Type B pancreatic cell (in vitro differentiated cells): ENCODE results near the gene CGNL1. TPM values are rescaled to one million over a fixed set of nuclear protein-coding genes. Genes with fewer than 3 reads are reported as not detected.

ENCODE experiments used
- DNase-seq: peaks from one replicate; pipeline ENCODE4 v3.0.0; 2021; ENCODE audit warnings: mixed read lengths; ENCODE audit not compliant: unreplicated experiment; ENCODE audit errors: extremely low spot score
- H3K27ac Mint-ChIP-seq: 2 replicates; pipeline ENCODE4 v1.8.0; 2021; ENCODE audit warnings: mild to moderate bottlenecking, mixed read lengths
- H3K27me3 Mint-ChIP-seq: 2 replicates; pipeline ENCODE4 v1.8.0; 2021; ENCODE audit warnings: mixed read lengths
- H3K36me3 Mint-ChIP-seq: 2 replicates; pipeline ENCODE4 v1.8.0; 2021; ENCODE audit warnings: mixed read lengths
- H3K4me1 Mint-ChIP-seq: one replicate; pipeline ENCODE4 v1.8.0; 2021; ENCODE audit warnings: mixed read lengths; ENCODE audit not compliant: unreplicated experiment
- H3K4me3 Mint-ChIP-seq: 2 replicates; pipeline ENCODE4 v1.8.0; 2021; ENCODE audit warnings: mild to moderate bottlenecking, mixed read lengths
- H3K9me3 Mint-ChIP-seq: 2 replicates; pipeline ENCODE4 v1.8.0; 2021; ENCODE audit warnings: mixed read lengths
- total RNA-seq: library from RNA; stranded (reverse); gene quantifications from 2 replicates; pipeline ENCODE4 v1.2.1, GENCODE V29; 2021; ENCODE audit warnings: low replicate concordance
- TF ChIP-seq, protein P1 (sequence below): fragments of 200-600 bp; sonication (generic); conservative IDR thresholded peaks from 2 replicates; pipeline ENCODE4 v1.5.0; 2021; ENCODE audit warnings: antibody characterized with exemption, mild to moderate bottlenecking

Gene CGNL1
- total RNA-seq, 1 donor from 2014 or later = 11.8 TPM

DNA sequence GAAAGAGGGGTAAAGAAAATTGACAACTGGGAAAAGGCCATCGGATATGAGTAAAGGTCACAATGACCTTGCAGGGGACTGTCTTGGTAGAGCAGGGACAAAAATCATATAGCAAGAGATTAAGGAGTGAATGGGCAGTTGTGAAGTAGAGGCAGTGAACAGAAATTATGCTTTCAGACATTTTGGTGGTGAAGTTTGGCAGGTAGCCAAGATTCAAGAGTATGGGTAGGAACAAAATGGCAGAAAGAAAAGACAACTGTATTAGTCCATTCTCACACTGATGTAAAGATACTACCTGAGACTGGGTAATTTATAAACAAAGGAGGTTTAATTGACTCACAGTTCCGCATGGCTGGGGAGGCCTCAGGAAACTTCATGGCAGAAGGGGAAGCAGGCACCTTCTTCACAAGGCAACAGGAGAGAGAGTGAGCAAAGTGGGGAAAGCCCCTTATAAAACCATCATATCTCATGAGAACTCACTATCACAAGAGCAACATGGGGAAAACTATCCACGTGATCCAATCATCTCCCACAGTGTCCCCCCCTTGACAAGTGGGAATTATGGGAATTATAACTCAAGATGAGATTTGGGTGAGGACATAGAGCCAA, 84.0 kb downstream of the CGNL1 start:
- TF ChIP-seq, protein P1, sequence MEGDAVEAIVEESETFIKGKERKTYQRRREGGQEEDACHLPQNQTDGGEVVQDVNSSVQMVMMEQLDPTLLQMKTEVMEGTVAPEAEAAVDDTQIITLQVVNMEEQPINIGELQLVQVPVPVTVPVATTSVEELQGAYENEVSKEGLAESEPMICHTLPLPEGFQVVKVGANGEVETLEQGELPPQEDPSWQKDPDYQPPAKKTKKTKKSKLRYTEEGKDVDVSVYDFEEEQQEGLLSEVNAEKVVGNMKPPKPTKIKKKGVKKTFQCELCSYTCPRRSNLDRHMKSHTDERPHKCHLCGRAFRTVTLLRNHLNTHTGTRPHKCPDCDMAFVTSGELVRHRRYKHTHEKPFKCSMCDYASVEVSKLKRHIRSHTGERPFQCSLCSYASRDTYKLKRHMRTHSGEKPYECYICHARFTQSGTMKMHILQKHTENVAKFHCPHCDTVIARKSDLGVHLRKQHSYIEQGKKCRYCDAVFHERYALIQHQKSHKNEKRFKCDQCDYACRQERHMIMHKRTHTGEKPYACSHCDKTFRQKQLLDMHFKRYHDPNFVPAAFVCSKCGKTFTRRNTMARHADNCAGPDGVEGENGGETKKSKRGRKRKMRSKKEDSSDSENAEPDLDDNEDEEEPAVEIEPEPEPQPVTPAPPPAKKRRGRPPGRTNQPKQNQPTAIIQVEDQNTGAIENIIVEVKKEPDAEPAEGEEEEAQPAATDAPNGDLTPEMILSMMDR = no peak
- H3K4me3 Mint-ChIP-seq = no peak overlapping the region
- H3K36me3 Mint-ChIP-seq = peaks cover 5% of the 10 kb centered on the region
- H3K9me3 Mint-ChIP-seq = no peaks in the 10 kb centered on the region
- no peak overlapping the region for H3K27ac Mint-ChIP-seq
- peaks cover 3% of the 10 kb centered on the region for H3K4me1 Mint-ChIP-seq
- DNase-seq = no peak
- no peaks in the 10 kb centered on the region for H3K27me3 Mint-ChIP-seq

DNA sequence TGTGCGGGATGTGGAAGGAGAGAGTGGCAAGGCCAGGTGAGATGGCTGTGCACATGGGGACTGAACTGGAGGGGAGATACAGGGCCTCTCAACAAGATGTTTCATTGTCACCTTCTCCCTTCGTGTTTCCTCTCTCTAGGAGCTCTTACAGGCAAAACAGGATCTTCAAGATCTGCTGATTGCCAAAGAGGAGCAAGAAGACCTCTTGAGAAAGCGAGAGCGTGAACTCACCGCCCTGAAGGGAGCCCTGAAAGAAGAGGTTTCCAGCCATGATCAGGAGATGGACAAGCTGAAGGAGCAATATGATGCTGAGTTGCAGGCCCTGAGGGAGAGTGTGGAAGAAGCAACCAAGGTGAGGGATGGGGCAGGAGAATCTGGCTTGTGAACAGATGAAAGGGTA, 85.2 kb downstream of the CGNL1 start:
- no peak overlapping the region for H3K27ac Mint-ChIP-seq
- H3K4me1 Mint-ChIP-seq = peaks cover 3% of the 10 kb centered on the region
- no peak overlapping the region for H3K4me3 Mint-ChIP-seq
- H3K27me3 Mint-ChIP-seq = no peaks in the 10 kb centered on the region
- TF ChIP-seq, protein P1 = no peak
- H3K36me3 Mint-ChIP-seq = peaks cover 5% of the 10 kb centered on the region
- H3K9me3 Mint-ChIP-seq = no peaks in the 10 kb centered on the region
- no peak for DNase-seq

DNA sequence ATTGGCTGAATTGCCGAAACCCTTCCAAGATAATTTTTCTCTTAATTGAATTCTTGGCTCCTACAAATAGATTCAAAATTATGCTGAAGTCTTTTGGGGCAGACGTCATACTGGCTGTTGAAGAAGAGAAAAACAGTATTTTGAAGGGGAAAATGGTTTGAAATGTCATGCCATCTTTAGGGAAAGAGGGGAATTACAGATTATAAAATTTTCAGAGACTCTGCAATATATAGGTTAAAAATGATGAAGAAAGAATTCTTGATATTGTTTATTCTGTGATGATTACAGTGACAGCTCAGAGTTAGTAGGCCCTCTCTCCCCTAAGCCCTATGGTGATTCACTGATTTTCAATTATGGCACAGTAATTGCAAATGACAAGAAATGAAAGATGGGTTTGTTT, 86.1 kb downstream of the CGNL1 start:
- no peaks in the 10 kb centered on the region for H3K4me1 Mint-ChIP-seq
- DNase-seq = no peak
- TF ChIP-seq, protein P1 = peak; percentile 22
- peaks cover 10% of the 10 kb centered on the region for H3K36me3 Mint-ChIP-seq
- no peak overlapping the region for H3K27ac Mint-ChIP-seq
- H3K9me3 Mint-ChIP-seq = no peaks in the 10 kb centered on the region
- H3K4me3 Mint-ChIP-seq = no peak overlapping the region
- H3K27me3 Mint-ChIP-seq = no peaks in the 10 kb centered on the region

DNA sequence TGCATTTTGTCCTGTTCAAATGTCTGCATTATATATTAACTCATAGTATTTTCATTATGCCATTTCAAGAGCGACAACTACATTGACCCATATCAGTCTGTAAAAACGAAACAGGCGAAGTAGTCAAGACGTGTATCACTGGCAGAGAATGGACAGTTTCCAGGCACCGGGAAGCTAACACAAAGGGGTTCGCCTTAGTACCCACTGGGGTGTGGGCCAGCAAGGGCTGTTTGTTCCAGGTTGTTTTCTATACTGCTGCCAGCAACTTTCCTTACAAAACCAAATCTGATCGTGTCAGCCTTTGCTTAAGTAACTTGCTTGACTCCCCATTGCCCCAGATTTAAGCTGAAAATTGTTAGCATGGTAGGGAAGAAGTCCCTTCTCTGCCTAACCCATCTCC, 87.1 kb downstream of the CGNL1 start:
- Mint-ChIP-seq H3K27ac (no peak overlapping the region), H3K27me3 (no peaks in the 10 kb centered on the region), H3K36me3 (peaks cover 10% of the 10 kb centered on the region), H3K4me1 (no peaks in the 10 kb centered on the region), H3K4me3 (no peak overlapping the region), H3K9me3 (no peaks in the 10 kb centered on the region)
- DNase-seq = no peak
- TF ChIP-seq, protein P1 = no peak

DNA sequence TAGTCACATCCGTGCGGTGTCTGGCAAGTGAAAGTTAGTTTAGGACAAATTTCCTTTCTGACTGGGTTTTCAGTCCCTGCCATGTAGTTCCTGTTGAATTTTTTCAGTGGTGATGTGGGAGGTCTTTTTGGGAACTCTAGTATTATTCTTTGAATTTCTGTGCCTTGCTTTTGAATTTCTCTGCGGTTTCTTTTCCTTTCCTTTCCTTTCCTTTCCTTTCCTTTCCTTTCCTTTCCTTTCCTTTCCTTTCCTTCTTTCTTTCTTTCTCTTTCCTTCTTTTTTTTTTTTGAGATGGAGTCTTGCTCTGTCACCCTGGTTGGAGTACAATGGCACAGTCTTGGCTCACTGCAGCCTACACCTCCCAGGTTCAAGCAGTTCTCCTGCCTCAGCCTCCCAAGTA, 88.2 kb downstream of the CGNL1 start:
- H3K36me3 Mint-ChIP-seq = peaks cover 10% of the 10 kb centered on the region
- no peaks in the 10 kb centered on the region for H3K9me3 Mint-ChIP-seq
- no peak for DNase-seq
- H3K4me3 Mint-ChIP-seq = no peak overlapping the region
- no peak overlapping the region for H3K27ac Mint-ChIP-seq
- peaks cover 6% of the 10 kb centered on the region for H3K4me1 Mint-ChIP-seq
- TF ChIP-seq, protein P1 = no peak
- H3K27me3 Mint-ChIP-seq = no peaks in the 10 kb centered on the region

DNA sequence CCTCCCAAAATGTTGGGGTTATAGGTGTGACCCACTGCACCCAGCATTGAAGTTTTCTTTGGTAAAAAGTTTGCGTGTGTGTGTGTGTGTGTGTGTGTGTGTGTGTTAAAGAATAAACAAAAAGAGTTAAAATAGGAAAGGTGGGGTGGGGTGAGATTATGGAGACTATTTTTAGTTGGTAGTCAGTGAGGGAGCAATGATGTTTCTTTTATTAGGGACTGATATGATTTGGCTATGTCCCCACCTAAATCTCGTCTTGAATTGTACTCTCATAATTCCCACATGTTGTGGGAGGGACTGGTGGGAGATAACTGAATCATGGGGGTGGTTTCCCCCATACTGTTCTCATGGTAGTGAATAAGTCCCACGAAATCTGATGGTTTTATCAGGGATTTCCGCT, 92.2 kb downstream of the CGNL1 start:
- Mint-ChIP-seq H3K27ac (no peak overlapping the region), H3K4me3 (no peak overlapping the region), H3K9me3 (no peaks in the 10 kb centered on the region), H3K27me3 (no peaks in the 10 kb centered on the region), H3K36me3 (peaks cover 13% of the 10 kb centered on the region), H3K4me1 (peaks cover 10% of the 10 kb centered on the region)
- TF ChIP-seq, protein P1 = no peak
- no peak for DNase-seq
